Measurements from ENCODE around the gene EPHB1.
"Not testable (repeated sequence)": the region's sequence is repeated elsewhere in the genome, so short reads cannot be mapped to it uniquely, and the experiment has no call there.

The EPHB1 gene

GRCh38 chr3:135229018-135229495 lies 434.0 kb downstream of the EPHB1 start:
- H3K4me3 ChIP-seq (ENCODE audit: low read length) = no peak overlapping the region
- DNase-seq (ENCODE audit: low read depth, low spot score) = no peak

DNA sequence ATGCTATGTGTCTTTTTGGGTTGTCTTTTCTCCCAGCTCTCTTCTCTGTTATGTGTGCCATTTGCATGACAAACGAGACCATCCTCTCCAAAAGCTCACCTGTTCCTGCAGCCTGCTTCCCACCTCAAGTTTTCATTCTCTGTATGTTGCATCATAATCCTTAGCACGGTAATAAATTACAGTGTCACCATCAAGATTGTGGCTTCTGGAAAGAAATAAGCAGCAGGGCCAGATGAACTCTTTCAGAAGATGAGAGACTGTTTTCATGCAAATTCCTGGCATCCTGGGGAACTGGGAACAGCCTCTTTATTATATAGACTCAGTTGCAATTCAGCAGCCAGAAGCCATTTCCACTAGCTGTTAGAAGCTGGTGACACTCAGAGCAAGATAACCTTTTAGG lies 436.7 kb downstream of the EPHB1 start:
- H3K4me3 ChIP-seq (ENCODE audit: low read length) = no peak overlapping the region
- no peak for DNase-seq (ENCODE audit: low read depth, low spot score)

GRCh38 chr3:135232226-135232625 lies 437.2 kb downstream of the EPHB1 start:
- no peak for DNase-seq (ENCODE audit: low read depth, low spot score)
- H3K4me3 ChIP-seq (ENCODE audit: low read length) = no peak overlapping the region

- DNase-seq (ENCODE audit: low read depth, low spot score) = not testable (repeated sequence)
Measured at GRCh38 chr3:135233476-135233875, 438.4 kb downstream of the EPHB1 start.

DNA sequence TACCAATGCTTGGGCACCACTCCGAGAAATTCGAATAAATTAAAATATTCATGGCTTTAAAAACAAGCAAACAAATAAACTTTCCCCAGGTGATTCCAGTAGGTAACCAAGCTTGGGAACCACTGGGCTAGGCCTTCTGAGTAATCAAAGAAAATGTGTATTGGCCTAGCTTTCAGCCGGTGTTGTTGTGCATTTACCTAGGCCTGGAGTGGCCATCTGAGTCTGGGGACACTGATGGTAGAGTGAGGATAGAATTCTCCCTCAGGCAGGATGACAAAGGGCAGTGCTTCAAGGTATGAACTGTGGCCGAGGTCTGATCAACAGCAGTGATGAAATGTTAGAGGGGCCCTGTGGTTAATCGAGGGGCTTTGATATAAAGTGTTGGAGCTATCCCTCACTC lies 440.5 kb downstream of the EPHB1 start:
- no peak for DNase-seq (ENCODE audit: low read depth, low spot score)
- H3K4me3 ChIP-seq (ENCODE audit: low read length) = no peak overlapping the region

More at GRCh38 chr3:135233476-135233875, 438.4 kb downstream of the EPHB1 start:
- not testable (repeated sequence) for H3K4me3 ChIP-seq (ENCODE audit: low read length)

DNA sequence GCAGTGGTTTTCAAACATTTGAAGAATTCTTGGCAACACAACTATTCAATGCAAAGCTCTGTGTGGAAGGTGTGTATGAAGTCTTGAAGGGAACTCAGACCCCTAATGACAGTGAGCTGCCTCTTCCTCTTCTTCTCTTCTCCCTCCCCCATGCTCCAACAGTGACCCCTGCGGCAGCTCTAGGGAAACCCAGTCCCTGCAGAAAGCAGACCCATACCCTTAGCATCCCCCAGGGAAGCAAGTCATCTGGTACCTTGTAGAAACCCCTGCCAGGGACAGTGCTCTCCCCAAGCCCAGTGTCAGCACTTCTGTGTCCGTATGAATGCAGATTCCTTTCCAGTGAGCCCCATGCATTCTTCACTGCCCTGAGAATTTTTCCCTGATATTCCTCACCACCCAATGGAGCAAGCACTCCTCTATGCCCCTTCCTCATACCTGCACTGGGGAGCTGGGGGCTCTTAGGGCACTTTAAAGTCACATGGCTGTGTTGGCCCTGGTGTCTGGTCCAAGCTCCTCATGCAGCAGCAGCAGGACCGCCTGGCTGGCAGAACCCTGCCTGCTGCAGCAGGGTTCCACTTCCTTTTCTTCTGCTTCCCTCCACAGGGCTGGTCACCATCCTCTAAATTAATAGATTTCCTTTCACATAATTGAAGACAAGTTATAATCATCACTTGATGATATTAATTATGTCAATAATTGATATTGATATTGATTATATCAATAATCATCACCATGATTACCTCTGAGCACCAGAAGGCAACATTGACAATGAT lies 442.5 kb downstream of the EPHB1 start:
- no peak for DNase-seq (ENCODE audit: low read depth, low spot score)
- H3K4me3 ChIP-seq (ENCODE audit: low read length) = no peak overlapping the region

DNA sequence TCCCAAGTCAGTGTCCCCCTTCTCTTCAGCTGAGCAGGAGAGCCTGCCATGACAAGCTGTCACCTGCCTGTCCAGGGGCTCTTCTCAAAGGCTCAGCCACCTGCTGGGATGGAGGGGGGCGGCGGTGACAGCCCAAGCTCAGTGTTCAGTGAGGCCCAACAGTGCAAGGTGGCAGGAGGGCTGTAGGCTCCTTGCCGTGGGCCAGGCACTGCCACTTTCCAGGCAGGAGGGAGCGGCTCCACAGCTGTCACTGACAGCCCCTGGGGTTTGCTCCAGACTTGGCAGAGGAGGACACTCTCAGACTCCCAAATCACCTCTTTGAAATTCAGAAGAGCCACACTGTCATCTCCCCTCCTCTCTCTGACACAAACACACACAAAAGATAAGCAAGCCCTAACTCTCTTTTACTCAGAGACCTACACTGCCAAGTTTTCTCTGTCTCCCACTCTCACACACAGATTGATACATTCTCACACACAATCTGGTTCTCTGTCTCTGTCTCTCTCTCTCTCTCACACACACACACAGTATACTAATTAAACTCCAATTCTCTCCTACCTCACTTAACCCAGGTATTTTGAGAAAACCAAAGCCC lies 443.3 kb downstream of the EPHB1 start:
- no peak for DNase-seq (ENCODE audit: low read depth, low spot score)
- H3K4me3 ChIP-seq (ENCODE audit: low read length) = no peak overlapping the region

- no peak overlapping the region for H3K4me3 ChIP-seq (ENCODE audit: low read length)
- no peak for DNase-seq (ENCODE audit: low read depth, low spot score)
Measured at GRCh38 chr3:135238871-135239614, 444.0 kb downstream of the EPHB1 start.

DNA sequence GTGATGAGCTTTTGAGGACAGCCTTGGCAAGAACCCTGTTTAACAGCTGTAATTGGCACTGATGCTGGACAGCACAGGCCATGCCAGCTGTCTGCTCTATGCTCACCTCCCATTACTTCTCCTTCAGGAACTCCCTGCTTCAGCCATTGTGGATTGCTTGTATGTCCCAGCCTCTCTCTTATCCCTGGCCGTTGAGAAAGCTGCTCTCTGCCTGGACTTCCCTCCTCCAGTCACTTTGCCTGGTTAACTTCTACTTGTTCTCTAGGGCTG lies 444.5 kb downstream of the EPHB1 start:
- no peak for DNase-seq (ENCODE audit: low read depth, low spot score)
- no peak overlapping the region for H3K4me3 ChIP-seq (ENCODE audit: low read length)

GRCh38 chr3:135240426-135240825 lies 445.4 kb downstream of the EPHB1 start:
- peak; percentile 14 for DNase-seq (ENCODE audit: low read depth, low spot score)
- no peak overlapping the region for H3K4me3 ChIP-seq (ENCODE audit: low read length)

DNA sequence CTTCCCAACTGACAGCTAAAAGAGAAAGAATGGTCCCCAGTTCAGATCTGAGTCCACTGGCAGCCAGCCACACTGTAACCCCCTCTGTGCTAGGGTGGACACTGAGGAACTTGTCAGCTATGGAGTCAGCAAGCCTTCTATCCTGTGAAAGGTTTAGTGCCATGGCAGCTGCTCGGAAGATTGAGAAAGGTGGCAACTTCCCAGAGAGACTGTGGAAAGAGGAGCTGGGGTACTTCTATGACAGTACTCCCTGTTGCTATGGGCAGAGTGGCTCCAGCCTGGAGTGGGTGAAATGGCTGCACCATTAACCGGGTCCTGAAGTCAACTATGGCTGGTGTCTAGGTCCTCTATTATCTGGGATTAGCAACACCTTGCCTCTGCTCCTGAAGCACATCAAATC lies 447.2 kb downstream of the EPHB1 start:
- no peak for DNase-seq (ENCODE audit: low read depth, low spot score)
- H3K4me3 ChIP-seq (ENCODE audit: low read length) = no peak overlapping the region

DNA sequence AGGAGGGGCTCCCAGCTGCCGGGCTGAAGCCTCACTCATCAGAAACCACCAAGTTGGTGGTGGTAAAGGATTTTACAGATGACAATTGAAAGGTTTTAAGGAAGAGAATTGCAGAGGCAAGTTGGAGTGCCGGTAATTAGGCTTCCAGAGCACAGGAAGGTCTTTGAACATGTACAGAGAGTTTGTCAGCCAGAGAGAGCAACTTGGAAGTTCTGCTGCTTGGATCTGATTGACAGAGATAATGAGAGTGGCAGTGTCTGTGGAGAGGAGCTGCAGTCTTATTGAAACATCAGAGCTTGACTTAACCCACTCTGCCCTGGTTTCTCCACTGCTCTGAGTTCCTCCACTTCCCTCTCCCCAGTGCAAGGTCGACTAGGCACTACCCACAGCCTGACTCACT lies 448.6 kb downstream of the EPHB1 start:
- H3K4me3 ChIP-seq (ENCODE audit: low read length) = no peak overlapping the region
- DNase-seq (ENCODE audit: low read depth, low spot score) = no peak

- DNase-seq (ENCODE audit: low read depth, low spot score) = no peak
- no peak overlapping the region for H3K4me3 ChIP-seq (ENCODE audit: low read length)
Measured at GRCh38 chr3:135246027-135246426, 451.0 kb downstream of the EPHB1 start.

GRCh38 chr3:135248213-135248612 lies 453.2 kb downstream of the EPHB1 start:
- no peak for DNase-seq (ENCODE audit: low read depth, low spot score)
- no peak overlapping the region for H3K4me3 ChIP-seq (ENCODE audit: low read length)

- no peak for DNase-seq (ENCODE audit: low read depth, low spot score)
- H3K4me3 ChIP-seq (ENCODE audit: low read length) = no peak overlapping the region
Measured at GRCh38 chr3:135249186-135249585, 454.1 kb downstream of the EPHB1 start.

DNA sequence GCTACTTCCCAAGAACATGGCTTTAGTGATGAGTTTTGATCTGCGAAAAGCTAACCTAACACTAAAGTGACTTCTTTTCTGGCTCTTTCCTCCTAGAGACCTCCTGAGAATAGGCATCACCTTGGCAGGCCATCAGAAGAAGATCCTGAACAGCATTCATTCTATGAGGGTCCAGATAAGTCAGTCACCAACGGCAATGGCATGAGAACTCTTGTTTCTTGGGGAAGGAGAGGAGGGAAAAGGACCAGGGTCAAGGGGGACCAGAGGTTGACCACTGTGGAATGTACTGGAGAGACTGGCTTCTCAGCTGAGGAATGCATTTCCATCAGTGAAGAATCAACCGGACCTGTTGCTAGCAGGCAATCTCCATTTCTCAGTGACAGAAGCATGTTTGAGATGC lies 463.9 kb downstream of the EPHB1 start:
- H3K4me3 ChIP-seq (ENCODE audit: low read length) = no peak overlapping the region
- DNase-seq (ENCODE audit: low read depth, low spot score) = no peak

DNA sequence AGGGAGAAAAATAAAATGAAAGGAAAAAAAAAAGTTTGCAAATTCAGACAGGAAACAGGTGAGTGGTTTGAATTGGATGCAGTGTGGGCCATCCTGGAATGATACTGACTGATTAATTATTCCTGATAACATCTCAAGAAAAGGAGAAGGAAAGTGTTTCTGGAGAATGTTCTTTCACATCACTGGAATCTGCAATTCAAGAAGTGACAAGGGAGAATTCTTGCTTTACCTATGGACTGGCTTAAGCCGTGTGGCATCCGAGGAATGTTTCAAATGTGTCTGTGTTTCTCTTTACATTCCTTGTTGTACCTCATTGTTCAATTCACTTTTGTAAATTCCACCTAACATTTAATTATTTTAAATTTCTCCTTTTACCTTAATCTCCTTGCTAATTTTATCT lies 465.0 kb downstream of the EPHB1 start:
- H3K4me3 ChIP-seq (ENCODE audit: low read length) = no peak overlapping the region
- DNase-seq (ENCODE audit: low read depth, low spot score) = no peak

GRCh38 chr3:135261214-135261775 lies 466.2 kb downstream of the EPHB1 start:
- DNase-seq (ENCODE audit: low read depth, low spot score) = no peak
- H3K4me3 ChIP-seq (ENCODE audit: low read length) = no peak overlapping the region

DNA sequence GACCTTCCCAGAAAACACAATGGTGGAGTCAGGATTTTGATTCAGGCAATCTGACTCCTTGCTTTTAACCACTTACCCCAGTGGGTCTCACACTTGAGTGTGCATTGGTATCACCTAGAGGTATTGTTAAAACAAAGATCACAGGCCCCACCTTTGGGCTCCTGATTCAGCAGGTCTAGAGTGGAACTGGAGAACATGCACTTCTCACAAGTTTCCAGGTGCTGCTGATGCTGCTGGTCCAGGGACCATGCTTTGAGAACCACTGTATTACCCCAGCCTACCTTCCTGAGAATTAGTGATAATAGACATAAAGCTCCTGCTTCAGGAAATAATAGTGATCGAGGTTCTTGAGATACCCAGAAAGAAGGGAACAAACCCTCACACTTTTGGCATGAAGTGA lies 466.9 kb downstream of the EPHB1 start:
- DNase-seq (ENCODE audit: low read depth, low spot score) = no peak
- H3K4me3 ChIP-seq (ENCODE audit: low read length) = no peak overlapping the region

GRCh38 chr3:135262441-135262840 lies 467.4 kb downstream of the EPHB1 start:
- no peak overlapping the region for H3K4me3 ChIP-seq (ENCODE audit: low read length)
- no peak for DNase-seq (ENCODE audit: low read depth, low spot score)
